Prostate gland (tissue), 2 donors: Measurements from ENCODE around the gene PCK1.

Experiments used
- CTCF ChIP-seq, 4 experiments: fragments of 200-600 bp in 2 of 4; fragments of 450-650 bp in 2 of 4; sonication (generic) in 2 of 4; IDR thresholded peaks; 1 replicate in 3 of 4; 2 replicates in 1 of 4; pipeline ENCODE4 v1.5.1; 2016 to 2019; ENCODE audit warnings: antibody characterized with exemption in 4 of 4, mild to moderate bottlenecking in 2 of 4, moderate library complexity in 2 of 4
- POLR2A ChIP-seq: fragments of 450-650 bp; IDR thresholded peaks from one replicate; pipeline ENCODE4 v1.6.1; 2016; ENCODE audit warnings: antibody characterized with exemption, mild to moderate bottlenecking

GRCh38 chr20:57580478-57581201 lies 19.7 kb downstream of the PCK1 start:
- TF ChIP-seq CTCF (IDR thresholded peaks at IDR 0.05): no peak
- TF ChIP-seq POLR2A: no peak
